A673 (cell line): ENCODE results near the gene AVPR2. TPM values are rescaled to one million over a fixed set of nuclear protein-coding genes. Genes with fewer than 3 reads are reported as not detected.

Experiments used
- BruUV-seq: library from RNA; stranded (reverse); fragments of 400-500 nt; replicated peaks from 2 replicates; lab custom pipeline; 2021; lab: Mats Ljungman, UMichigan
- CTCF ChIA-PET: fragments of 300-600 bp; sonication (Branson Sonifier 250); formaldehyde crosslinking; loops from one replicate; lab custom pipeline; 2022; ENCODE audit warnings: antibody characterized with exemption; lab: Charles Lee
- POLR2A ChIA-PET: fragments of 300-600 bp; sonication (Branson Sonifier 250); formaldehyde crosslinking; loops from one replicate; lab custom pipeline; 2022; ENCODE audit warnings: antibody characterized with exemption; ENCODE audit not compliant: low non-redundant PET; lab: Charles Lee
- DNase-seq: peaks from one replicate; pipeline ENCODE4 v3.0.0-alpha.2; 2015; ENCODE audit warnings: low spot score
- H3K27ac ChIP-seq: fragments of 200-600 bp; sonication (generic); 2 replicates; pipeline ENCODE4 v1.5.1; 2016; ENCODE audit warnings: mixed run types, low read depth, mild to moderate bottlenecking, mixed read lengths, antibody characterized with exemption, low read length; ENCODE audit not compliant: poor library complexity, severe bottlenecking
- H3K27me3 ChIP-seq: fragments of 200-600 bp; sonication (generic); replicated peaks from 2 replicates; pipeline ENCODE4 v1.6.1; 2017; ENCODE audit warnings: mixed run types, low read depth, mild to moderate bottlenecking, mixed read lengths, antibody characterized with exemption, low read length; ENCODE audit not compliant: insufficient read depth, poor library complexity
- H3K36me3 ChIP-seq: fragments of 200-600 bp; sonication (generic); 2 replicates; pipeline ENCODE4 v1.6.1; 2016; ENCODE audit warnings: mixed run types, mild to moderate bottlenecking, mixed read lengths, antibody characterized with exemption, low read length; ENCODE audit not compliant: insufficient read depth, poor library complexity, severe bottlenecking
- H3K4me1 ChIP-seq: fragments of 200-600 bp; sonication (generic); 2 replicates; pipeline ENCODE4 v1.6.1; 2017; ENCODE audit warnings: mixed run types, mild to moderate bottlenecking, mixed read lengths, antibody characterized with exemption, low read length; ENCODE audit not compliant: insufficient read depth, poor library complexity, severe bottlenecking
- H3K4me3 ChIP-seq: fragments of 200-600 bp; sonication (generic); 2 replicates; pipeline ENCODE4 v1.5.1; 2016; ENCODE audit warnings: low read depth, mixed run types, mild to moderate bottlenecking, mixed read lengths, low read length; ENCODE audit not compliant: poor library complexity, severe bottlenecking
- H3K9me3 ChIP-seq: fragments of 200-600 bp; sonication (generic); 2 replicates; pipeline ENCODE4 v1.6.1; 2016; ENCODE audit warnings: mixed run types, low read depth, mild to moderate bottlenecking, mixed read lengths, antibody characterized with exemption, low read length; ENCODE audit not compliant: poor library complexity, severe bottlenecking
- EZH2 ChIP-seq: fragments of 200-600 bp; sonication (generic); IDR thresholded peaks from 2 replicates; pipeline ENCODE4 v1.6.1; 2017; ENCODE audit warnings: borderline replicate concordance, low read depth, mild to moderate bottlenecking, mixed read lengths, antibody characterized with exemption, low read length; ENCODE audit not compliant: poor library complexity, severe bottlenecking
- intact Hi-C: fragments of 100-400 bp; cut with micrococcal nuclease; formaldehyde crosslinking; loops from one replicate; pipeline ENCODE4 v1.10.0; 2022; ENCODE audit not compliant: unreplicated experiment
- total RNA-seq: library from RNA; stranded (reverse); gene quantifications from 2 replicates; pipeline ENCODE4 v1.2.3, GENCODE V29; 2021
- TF ChIP-seq, protein P1 (sequence below): fragments of 300-800, 200-600 bp; sonication (generic); conservative IDR thresholded peaks from 2 replicates; pipeline ENCODE4 v1.5.1; 2017; ENCODE audit warnings: low read depth, mild to moderate bottlenecking, antibody characterized with exemption, low read length, moderate library complexity, mixed read lengths

The AVPR2 gene
- total RNA-seq, 1 experiment from 2014 or later = not detected

GRCh38 chrX:153917869-153918268, 13.4 kb downstream of the AVPR2 start:
- CTCF ChIA-PET = no interaction called here

GRCh38 chrX:153919281-153919680, 14.8 kb downstream of the AVPR2 start:
- Histone ChIP-seq H3K4me3 (no peak overlapping the region), H3K4me1 (peaks cover under 1% of the 10 kb centered on the region), H3K27ac (no peak overlapping the region), H3K27me3 (no peaks in the 10 kb centered on the region), H3K9me3 (no peaks in the 10 kb centered on the region), H3K36me3 (no peaks in the 10 kb centered on the region)
- BruUV-seq = no TSS peak
- no peak for TF ChIP-seq EZH2
- TF ChIP-seq, protein P1, sequence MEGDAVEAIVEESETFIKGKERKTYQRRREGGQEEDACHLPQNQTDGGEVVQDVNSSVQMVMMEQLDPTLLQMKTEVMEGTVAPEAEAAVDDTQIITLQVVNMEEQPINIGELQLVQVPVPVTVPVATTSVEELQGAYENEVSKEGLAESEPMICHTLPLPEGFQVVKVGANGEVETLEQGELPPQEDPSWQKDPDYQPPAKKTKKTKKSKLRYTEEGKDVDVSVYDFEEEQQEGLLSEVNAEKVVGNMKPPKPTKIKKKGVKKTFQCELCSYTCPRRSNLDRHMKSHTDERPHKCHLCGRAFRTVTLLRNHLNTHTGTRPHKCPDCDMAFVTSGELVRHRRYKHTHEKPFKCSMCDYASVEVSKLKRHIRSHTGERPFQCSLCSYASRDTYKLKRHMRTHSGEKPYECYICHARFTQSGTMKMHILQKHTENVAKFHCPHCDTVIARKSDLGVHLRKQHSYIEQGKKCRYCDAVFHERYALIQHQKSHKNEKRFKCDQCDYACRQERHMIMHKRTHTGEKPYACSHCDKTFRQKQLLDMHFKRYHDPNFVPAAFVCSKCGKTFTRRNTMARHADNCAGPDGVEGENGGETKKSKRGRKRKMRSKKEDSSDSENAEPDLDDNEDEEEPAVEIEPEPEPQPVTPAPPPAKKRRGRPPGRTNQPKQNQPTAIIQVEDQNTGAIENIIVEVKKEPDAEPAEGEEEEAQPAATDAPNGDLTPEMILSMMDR = no peak
- DNase-seq = no peak
- CTCF ChIA-PET = no interaction called here
- POLR2A ChIA-PET = no interaction called here
- intact Hi-C loops = no loop called here

More at GRCh38 chrX:153917869-153918268, 13.4 kb downstream of the AVPR2 start:
- H3K9me3 ChIP-seq = no peaks in the 10 kb centered on the region
- no peak for DNase-seq
- no TSS peak for BruUV-seq
- H3K27me3 ChIP-seq = no peaks in the 10 kb centered on the region
- no peaks in the 10 kb centered on the region for H3K36me3 ChIP-seq
- H3K4me1 ChIP-seq = no peaks in the 10 kb centered on the region
- no peak overlapping the region for H3K27ac ChIP-seq
- POLR2A ChIA-PET = no interaction called here
- no peak for TF ChIP-seq EZH2
- TF ChIP-seq, protein P1 = no peak
- intact Hi-C loops = no loop called here
- no peak overlapping the region for H3K4me3 ChIP-seq

DNA sequence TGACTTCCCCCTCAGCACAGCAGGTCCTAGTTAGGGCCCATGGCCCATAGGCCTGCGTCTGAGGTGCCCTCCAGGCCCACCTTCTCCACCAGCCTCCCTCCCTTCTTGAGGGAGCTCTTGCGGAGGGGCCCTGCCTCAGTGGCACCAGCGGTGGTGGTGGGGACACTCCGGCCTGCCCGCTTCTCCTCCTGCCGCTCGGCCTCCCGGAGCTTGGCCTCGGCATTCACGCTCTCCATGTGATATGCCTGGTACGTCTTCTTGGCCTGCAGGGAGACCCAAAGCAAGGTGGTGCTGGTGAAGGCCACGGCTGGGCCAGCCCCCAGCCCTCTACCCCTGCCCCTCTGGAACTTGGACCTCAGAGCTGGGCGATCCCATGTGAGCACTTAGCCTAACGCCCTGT, 16.1 kb downstream of the AVPR2 start:
- Histone ChIP-seq H3K9me3 (no peaks in the 10 kb centered on the region), H3K27me3 (no peaks in the 10 kb centered on the region), H3K36me3 (no peaks in the 10 kb centered on the region), H3K27ac (no peak overlapping the region), H3K4me1 (peaks cover 13% of the 10 kb centered on the region), H3K4me3 (no peak overlapping the region)
- ChIA-PET POLR2A (no interaction called here), CTCF (no interaction called here)
- intact Hi-C loops = no loop called here
- DNase-seq = no peak
- TF ChIP-seq, protein P1 = no peak
- no TSS peak for BruUV-seq
